HFF-Myc (cell line): ENCODE measurements around the gene ZNF394.
"Not testable (repeated sequence)": the region's sequence is repeated elsewhere in the genome, so short reads cannot be mapped to it uniquely, and the experiment has no call there.

ENCODE experiments used
- DNase-seq: peaks from one replicate; pipeline ENCODE4 v3.0.0-alpha.2; 2011; ENCODE audit warnings: low read depth; ENCODE audit errors: extremely low read depth
- H3K4me3 ChIP-seq: replicated peaks from 2 replicates; pipeline ENCODE4 v1.5.1; 2011; ENCODE audit warnings: low read depth, mild to moderate bottlenecking, control low read depth, low read length
- CTCF ChIP-seq: IDR thresholded peaks from 2 replicates; pipeline ENCODE4 v1.5.1; 2012; ENCODE audit warnings: mild to moderate bottlenecking, low read depth, low read length, control low read depth; ENCODE audit errors: missing control alignments

ZNF394 gene

GRCh38 chr7:99504603-99505323, 4.7 kb upstream of the ZNF394 start, which contains the start of gene ZKSCAN5:
TSS of gene ZKSCAN5 (plus strand) at chr7:99504662. CDS start at chr7:99506045, 1,383 bp downstream.
- peak; percentile 80 for DNase-seq
- peak within 1 kb of the TSS; percentile 82 for H3K4me3 ChIP-seq
- TF ChIP-seq CTCF: no peak

- no peak for TF ChIP-seq CTCF
- no peak for DNase-seq
- H3K4me3 ChIP-seq: peak overlapping the region; percentile 82
These were observed 4.2 kb upstream of the ZNF394 start for GRCh38 chr7:99504281-99504602.

- peak overlapping the region; percentile 82 for H3K4me3 ChIP-seq
- DNase-seq: not testable (repeated sequence)
These were observed 1.2 kb upstream of the ZNF394 start for GRCh38 chr7:99501236-99501635.

- no peak for TF ChIP-seq CTCF
- DNase-seq: no peak
- H3K4me3 ChIP-seq: peak overlapping the region; percentile 82
These were observed 542 bp upstream of the ZNF394 start for GRCh38 chr7:99500637-99501009.

- DNase-seq: no peak
- H3K4me3 ChIP-seq: peak overlapping the region; percentile 82
- TF ChIP-seq CTCF: no peak
These were observed 735 bp downstream of the ZNF394 start for GRCh38 chr7:99499371-99499720.

GRCh38 chr7:99498546-99498944, 1.5 kb downstream of the ZNF394 start:
- DNase-seq: no peak
- H3K4me3 ChIP-seq: peak overlapping the region; percentile 82
- TF ChIP-seq CTCF: no peak

GRCh38 chr7:99497766-99498545, 2.1 kb downstream of the ZNF394 start:
- DNase-seq: no peak
- peak overlapping the region; percentile 82 for H3K4me3 ChIP-seq
- TF ChIP-seq CTCF: no peak
